H1 (cell line): ENCODE data around the gene NDUFB5. TPM values are rescaled to one million over a fixed set of nuclear protein-coding genes. Genes with fewer than 3 reads are reported as not detected.

ENCODE experiments used
- ASH2L ChIP-seq: fragments of 200-600, 300-600 bp; sonication (generic); IDR thresholded peaks from one replicate; pipeline ENCODE4 v1.7.1; 2017; ENCODE audit warnings: low read length
- ATF2 ChIP-seq: IDR thresholded peaks from 2 replicates; pipeline ENCODE4 v1.6.1; 2012; ENCODE audit warnings: low read length, inconsistent platforms
- BRCA1 ChIP-seq: IDR thresholded peaks from 2 replicates; pipeline ENCODE4 v1.6.1; 2012; ENCODE audit warnings: low read depth, low read length, improper control_type of control experiment
- CEBPB ChIP-seq: IDR thresholded peaks from 2 replicates; pipeline ENCODE4 v1.6.1; 2012; ENCODE audit warnings: low read depth, low read length
- CHD2 ChIP-seq: IDR thresholded peaks from 2 replicates; pipeline ENCODE4 v1.6.1; 2012; ENCODE audit warnings: low read length, improper control_type of control experiment
- CTCF ChIP-seq, 3 experiments: IDR thresholded peaks; 1 replicate in 2 of 3; 2 replicates in 1 of 3; pipeline versions ENCODE4 v1.5.1 to v1.6.1; 2011; ENCODE audit warnings: low read length in 3 of 3, mild to moderate bottlenecking in 3 of 3, inconsistent platforms in 2 of 3, low read depth in 1 of 3, moderate library complexity in 1 of 3; ENCODE audit not compliant: insufficient read depth in 1 of 3; ENCODE audit errors: control extremely low read depth in 1 of 3
- FOSL1 ChIP-seq: IDR thresholded peaks from 2 replicates; pipeline ENCODE4 v1.6.1; 2011; ENCODE audit warnings: mild to moderate bottlenecking, low read depth, low read length, moderate library complexity; ENCODE audit not compliant: insufficient read depth
- GTF2F1 ChIP-seq: IDR thresholded peaks from 2 replicates; pipeline ENCODE4 v1.6.1; 2012; ENCODE audit warnings: low read depth, low read length, improper control_type of control experiment, borderline replicate concordance
- KDM4A ChIP-seq: IDR thresholded peaks from one replicate; pipeline ENCODE4 v1.7.1; 2012; ENCODE audit warnings: low read depth, mild to moderate bottlenecking, moderate library complexity, low read length, inconsistent platforms; ENCODE audit not compliant: severe bottlenecking
- KDM5A ChIP-seq: fragments of 200-600 bp; IDR thresholded peaks from 2 replicates; pipeline ENCODE4 v1.7.1; 2012; ENCODE audit warnings: mild to moderate bottlenecking, low read length, inconsistent platforms, mixed read lengths
- MAX ChIP-seq: IDR thresholded peaks from 2 replicates; pipeline ENCODE4 v1.6.1; 2012; ENCODE audit warnings: inconsistent platforms
- NANOG ChIP-seq: IDR thresholded peaks from 2 replicates; pipeline ENCODE4 v1.6.1; 2011; ENCODE audit warnings: low read length, low read depth, mild to moderate bottlenecking, inconsistent platforms; ENCODE audit not compliant: insufficient read depth, poor library complexity, severe bottlenecking
- POLR2AphosphoS5 ChIP-seq: IDR thresholded peaks from 2 replicates; pipeline ENCODE4 v1.6.1; 2011; ENCODE audit warnings: low read depth, low read length
- RAD21 ChIP-seq, 2 experiments: IDR thresholded peaks in 1 of 2; conservative IDR thresholded peaks in 1 of 2; 2 replicates each; pipeline ENCODE4 v1.6.1; 2011; ENCODE audit warnings: low read depth in 2 of 2, low read length in 2 of 2, improper control_type of control experiment in 1 of 2, inconsistent platforms in 1 of 2, mild to moderate bottlenecking in 1 of 2, moderate library complexity in 1 of 2
- RNF2 ChIP-seq: fragments of 200-900, 300-1000 bp; sonication (generic); IDR thresholded peaks from 2 replicates; pipeline ENCODE4 v1.7.1; 2016; ENCODE audit warnings: borderline replicate concordance, low read depth, mild to moderate bottlenecking, antibody characterized with exemption, low read length; ENCODE audit not compliant: poor library complexity, severe bottlenecking; ENCODE audit errors: missing control alignments
- SAP30 ChIP-seq: fragments of 300-600 bp; sonication (generic); IDR thresholded peaks from 2 replicates; pipeline ENCODE4 v1.7.1; 2012; ENCODE audit warnings: low read length, moderate library complexity, mild to moderate bottlenecking, inconsistent platforms; ENCODE audit not compliant: insufficient read depth, insufficient replicate concordance
- SP2 ChIP-seq: IDR thresholded peaks from 2 replicates; pipeline ENCODE4 v1.6.1; 2012; ENCODE audit warnings: mild to moderate bottlenecking, low read length, inconsistent platforms
- SUZ12 ChIP-seq: fragments of 200-600 bp; sonication (generic); IDR thresholded peaks from 2 replicates; pipeline ENCODE4 v1.6.1; 2012; ENCODE audit warnings: mild to moderate bottlenecking, inconsistent platforms, low read length, moderate library complexity, mixed read lengths
- TAF7 ChIP-seq: optimal IDR thresholded peaks from 2 replicates; pipeline ENCODE3; 2011; ENCODE audit warnings: low read depth, mild to moderate bottlenecking, inconsistent platforms, low read length, moderate library complexity, borderline replicate concordance
- polyA plus RNA-seq, 7 experiments: library from polyadenylated mRNA; depleted of rRNA in 3 of 7; stranded (reverse) in 5 of 7; unstranded in 2 of 7; fragments of >200 nt in 5 of 7; fragments of 200-250 nt in 2 of 7; gene quantifications; 1 replicate in 5 of 7; 2 replicates in 1 of 7; 4 replicates in 1 of 7; pipeline versions ENCODE4 v1.2.1 to v1.2.3, GENCODE V29; 2011 to 2013; ENCODE audit warnings: missing spikeins in 2 of 7, mixed read lengths in 2 of 7
- total RNA-seq: library from RNA; stranded (reverse); fragmentation: NEBNext Ultra II Directional; extraction: Animal tissue kit (Norgen Biotek cat#: 25700); gene quantifications from 2 replicates; pipeline ENCODE4 v1.2.1, GENCODE V29; 2021

The NDUFB5 gene
- total and polyA plus RNA-seq, 2 of the 8 experiments (the other 6 are each of a cell fraction or from before 2014, with no cell fraction given) = 46.1 to 85.8 TPM

GRCh38 chr3:179562591-179563270 is 41.9 kb upstream of the NDUFB5 start, which contains the start of gene ACTL6A (continued):
- TF ChIP-seq KDM5A (no peak), CHD2 (peak; percentile 91), MAX (peak; percentile 52), FOSL1 (no peak), ASH2L (peak; percentile 80), CEBPB (no peak), RAD21 (IDR thresholded peaks at IDR 0.05 in 1 of 2, conservative IDR thresholded peaks at IDR 0.05 in 1 of 2; ENCODE audit: low read depth in 2 of 2, low read length in 2 of 2) (no peak), BRCA1 (no peak), CTCF (IDR thresholded peaks at IDR 0.05; ENCODE audit: control extremely low read depth in 1 of 3, insufficient read depth in 1 of 3, low read depth in 1 of 3, low read length in 3 of 3) (no peak), SP2 (peak; percentile 88), TAF7 (peak; percentile 36), SUZ12 (no peak), KDM4A (no peak), RNF2 (no peak), ATF2 (no peak), NANOG (no peak), POLR2AphosphoS5 (peak; percentile 95), GTF2F1 (0 out of 2 replicates have a peak, but pooled peaks have one; percentile 31), SAP30 (no peak)
